ENCODE data around the gene LIPK.
"Not testable (repeated sequence)": the region's sequence is repeated elsewhere in the genome, so short reads cannot be mapped to it uniquely, and the experiment has no call there.

The LIPK gene, protein sequence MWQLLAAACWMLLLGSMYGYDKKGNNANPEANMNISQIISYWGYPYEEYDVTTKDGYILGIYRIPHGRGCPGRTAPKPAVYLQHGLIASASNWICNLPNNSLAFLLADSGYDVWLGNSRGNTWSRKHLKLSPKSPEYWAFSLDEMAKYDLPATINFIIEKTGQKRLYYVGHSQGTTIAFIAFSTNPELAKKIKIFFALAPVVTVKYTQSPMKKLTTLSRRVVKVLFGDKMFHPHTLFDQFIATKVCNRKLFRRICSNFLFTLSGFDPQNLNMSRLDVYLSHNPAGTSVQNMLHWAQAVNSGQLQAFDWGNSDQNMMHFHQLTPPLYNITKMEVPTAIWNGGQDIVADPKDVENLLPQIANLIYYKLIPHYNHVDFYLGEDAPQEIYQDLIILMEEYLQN

GRCh38 chr10:88705958-88706357 lies at the start of gene LIPK:
Gene LIPK (plus strand): TSS chr10:88706249. CDS start chr10:88724544, 18,295 bp downstream.
- DNase-seq: no peak

DNA sequence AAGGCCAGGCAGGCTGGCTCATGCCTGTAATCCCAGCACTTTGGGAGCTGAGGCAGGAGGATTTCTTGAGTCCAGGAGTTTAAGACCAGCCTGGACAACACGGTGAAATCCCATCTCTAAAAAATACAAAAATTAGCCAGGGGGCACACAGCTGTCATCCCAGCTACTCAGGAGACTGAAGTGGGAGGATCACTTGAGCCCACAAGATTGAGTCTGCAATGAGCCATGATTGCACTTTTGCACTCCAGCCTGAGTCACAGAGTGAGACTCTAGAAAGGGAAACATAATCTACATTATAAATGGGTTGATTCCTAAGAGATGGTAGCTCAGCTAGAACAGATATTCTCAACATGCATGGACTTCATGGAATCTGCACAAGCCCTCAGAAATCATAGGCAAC lies 48.1 kb upstream of the LIPK start:
- no peak for DNase-seq

GRCh38 chr10:88659725-88660597 lies 46.1 kb upstream of the LIPK start:
- DNase-seq: no peak

- DNase-seq: no peak
Measured at GRCh38 chr10:88660598-88660884, 45.5 kb upstream of the LIPK start.

GRCh38 chr10:88661018-88661417 lies 45.0 kb upstream of the LIPK start:
- no peak for DNase-seq

GRCh38 chr10:88661577-88661976 lies 44.5 kb upstream of the LIPK start:
- DNase-seq: no peak

- not testable (repeated sequence) for DNase-seq
Measured at GRCh38 chr10:88663153-88663552, 42.9 kb upstream of the LIPK start.

GRCh38 chr10:88664142-88664541 lies 41.9 kb upstream of the LIPK start, which contains the start of gene LIPF:
Gene LIPF (plus strand): TSS chr10:88664442. CDS start chr10:88667298, 2,856 bp downstream.
- no peak for DNase-seq

GRCh38 chr10:88668465-88668864 lies 37.6 kb upstream of the LIPK start:
- DNase-seq: no peak

- no peak for DNase-seq
Measured at GRCh38 chr10:88670497-88670896, 35.6 kb upstream of the LIPK start.

DNA sequence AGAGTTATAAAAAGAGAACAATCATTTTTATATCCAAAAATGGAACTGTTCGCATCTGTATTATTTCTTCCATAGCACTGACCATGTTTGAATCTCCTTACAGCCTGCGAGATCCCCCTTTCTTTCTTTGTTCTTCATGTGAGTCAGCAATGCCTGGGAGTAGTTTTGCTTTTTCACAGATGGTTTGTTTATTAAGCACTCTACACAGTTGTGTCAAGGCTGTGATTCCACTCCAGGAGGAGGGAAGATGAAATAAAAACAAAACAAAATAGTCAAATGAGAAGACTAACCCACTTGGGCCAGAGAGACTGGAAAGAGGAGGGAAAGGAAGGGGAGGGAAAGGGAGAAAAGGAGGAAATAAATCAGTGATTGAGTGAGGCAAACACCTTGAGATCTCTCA lies 34.0 kb upstream of the LIPK start:
- no peak for DNase-seq

GRCh38 chr10:88676283-88677060 lies 29.6 kb upstream of the LIPK start:
- no peak for DNase-seq

DNA sequence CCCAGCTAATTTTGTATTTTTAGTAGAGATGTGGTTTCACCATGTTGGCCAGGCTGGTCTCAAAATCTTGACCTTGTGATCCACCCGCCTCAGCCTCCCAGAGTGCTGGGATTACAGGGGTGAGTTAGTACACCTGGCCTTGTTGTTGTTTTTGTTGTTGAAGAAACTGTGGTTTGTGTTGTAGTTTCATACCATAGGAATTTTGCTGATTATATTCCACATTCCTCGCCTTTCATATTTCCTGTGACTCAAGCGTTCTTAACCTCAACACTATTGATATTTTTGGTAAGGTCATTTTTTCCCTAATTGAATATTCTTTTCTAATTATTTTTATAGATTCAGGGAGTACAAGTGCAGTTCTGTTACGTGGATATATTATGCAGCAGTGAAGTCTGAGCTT lies 25.1 kb upstream of the LIPK start:
- DNase-seq: no peak

- no peak for DNase-seq
Measured at GRCh38 chr10:88682491-88682890, 23.6 kb upstream of the LIPK start.

- DNase-seq: peak; percentile 5
Measured at GRCh38 chr10:88687853-88688467, 18.1 kb upstream of the LIPK start.

DNA sequence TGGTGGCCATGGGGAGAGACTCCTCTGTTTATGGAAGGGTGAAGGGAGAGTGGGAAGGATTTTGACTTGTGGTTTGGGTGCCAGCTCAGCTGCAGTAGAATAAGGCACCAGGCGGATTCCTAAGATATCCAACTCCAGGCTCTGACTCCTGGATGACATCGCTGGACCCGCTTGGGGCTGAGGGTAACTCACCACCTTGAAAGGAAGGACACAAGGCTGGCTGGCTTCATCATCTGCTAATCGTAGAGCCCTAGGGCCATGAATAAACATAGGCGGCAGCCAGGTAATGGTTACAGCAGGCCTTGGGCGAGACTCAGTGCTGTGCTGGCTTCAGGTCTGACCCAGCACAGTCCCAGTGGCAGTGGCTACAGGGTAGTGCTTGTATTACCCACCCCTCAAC lies 16.7 kb upstream of the LIPK start:
- no peak for DNase-seq

- DNase-seq: no peak
Measured at GRCh38 chr10:88693392-88694020, 12.5 kb upstream of the LIPK start.

- DNase-seq: peak; percentile 36
Measured at GRCh38 chr10:88702848-88703597, 3.0 kb upstream of the LIPK start.

- no peak for DNase-seq
Measured at GRCh38 chr10:88707429-88708155, 1.5 kb downstream of the LIPK start.

DNA sequence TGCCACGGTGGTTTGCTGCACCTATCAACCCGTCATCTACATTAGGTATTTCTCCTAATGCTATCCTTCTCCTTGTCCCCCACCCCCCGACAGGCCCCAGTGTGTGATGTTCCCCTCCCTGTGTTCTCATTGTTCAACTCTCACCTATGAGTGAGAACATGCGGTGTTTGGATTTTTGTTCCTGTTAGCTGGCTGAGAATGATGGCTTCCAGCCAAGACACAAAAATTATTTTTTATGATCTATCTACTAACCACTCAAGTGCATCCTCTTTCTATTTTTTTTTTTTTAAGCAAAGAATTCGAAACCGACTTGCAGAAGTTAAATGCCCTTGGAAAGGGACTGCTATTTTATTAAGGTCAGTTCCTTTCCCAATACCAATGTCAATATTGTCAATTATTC lies 3.3 kb downstream of the LIPK start:
- not testable (repeated sequence) for DNase-seq

DNA sequence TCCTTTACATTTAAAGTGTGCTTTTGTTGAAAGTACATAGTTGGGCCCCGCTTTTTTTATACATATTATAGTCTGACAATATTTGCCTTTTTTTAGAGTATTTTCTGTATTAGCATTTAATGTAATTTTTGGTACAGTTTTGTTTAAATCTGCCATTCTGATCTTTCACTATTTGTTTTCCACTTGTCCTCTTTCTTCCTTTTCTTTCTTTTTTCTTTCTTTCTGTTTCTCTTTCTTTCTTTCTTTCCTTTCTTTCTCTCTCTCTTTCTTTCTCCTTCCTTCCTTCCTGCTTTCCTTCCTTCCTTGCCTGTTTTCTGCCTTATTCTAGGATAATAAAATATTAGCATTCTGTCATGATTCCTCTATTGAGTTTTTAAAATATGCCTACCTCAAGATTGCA lies 9.5 kb downstream of the LIPK start:
- no peak for DNase-seq
